Cortex of kidney (tissue), 1 donor: ENCODE data around the gene UBE4B.
"Not testable (repeated sequence)": the region's sequence is repeated elsewhere in the genome, so short reads cannot be mapped to it uniquely, and the experiment has no call there.

Experiments
- DNase-seq: peaks from one replicate; lab custom pipeline; 2025; lab: John Stamatoyannopoulos, UW

The UBE4B gene

GRCh38 chr1:10210841-10211804, 178.4 kb downstream of the UBE4B start:
- no peak for DNase-seq

GRCh38 chr1:10211805-10212410, 179.2 kb downstream of the UBE4B start:
- no peak for DNase-seq

- no peak for DNase-seq
These were observed 179.7 kb downstream of the UBE4B start for GRCh38 chr1:10212476-10212875.

- DNase-seq, result no peak
These were observed 180.5 kb downstream of the UBE4B start for GRCh38 chr1:10213186-10213705.

GRCh38 chr1:10216090-10216749, 183.5 kb downstream of the UBE4B start:
- no peak for DNase-seq

- no peak for DNase-seq
These were observed 185.1 kb downstream of the UBE4B start for GRCh38 chr1:10217748-10218441.

- DNase-seq, result no peak
These were observed 187.4 kb downstream of the UBE4B start for GRCh38 chr1:10220200-10220599.

- not testable (repeated sequence) for DNase-seq
These were observed 187.9 kb downstream of the UBE4B start for GRCh38 chr1:10220657-10221056.

GRCh38 chr1:10225573-10225972, 192.8 kb downstream of the UBE4B start:
- DNase-seq, result no peak

GRCh38 chr1:10228528-10228927, 195.8 kb downstream of the UBE4B start:
- DNase-seq, result no peak

- no peak for DNase-seq
These were observed 197.1 kb downstream of the UBE4B start for GRCh38 chr1:10229903-10230302.
